Type B pancreatic cell (in vitro differentiated cells): ENCODE data around the gene RARA. TPM values are rescaled to one million over a fixed set of nuclear protein-coding genes. Genes with fewer than 3 reads are reported as not detected.

ENCODE experiments used
- DNase-seq: peaks from one replicate; pipeline ENCODE4 v3.0.0; 2021; ENCODE audit warnings: mixed read lengths; ENCODE audit not compliant: unreplicated experiment; ENCODE audit errors: extremely low spot score
- H3K27ac Mint-ChIP-seq: 2 replicates; pipeline ENCODE4 v1.8.0; 2021; ENCODE audit warnings: mild to moderate bottlenecking, mixed read lengths
- H3K27me3 Mint-ChIP-seq: 2 replicates; pipeline ENCODE4 v1.8.0; 2021; ENCODE audit warnings: mixed read lengths
- H3K36me3 Mint-ChIP-seq: 2 replicates; pipeline ENCODE4 v1.8.0; 2021; ENCODE audit warnings: mixed read lengths
- H3K4me1 Mint-ChIP-seq: one replicate; pipeline ENCODE4 v1.8.0; 2021; ENCODE audit warnings: mixed read lengths; ENCODE audit not compliant: unreplicated experiment
- H3K4me3 Mint-ChIP-seq: 2 replicates; pipeline ENCODE4 v1.8.0; 2021; ENCODE audit warnings: mild to moderate bottlenecking, mixed read lengths
- H3K9me3 Mint-ChIP-seq: 2 replicates; pipeline ENCODE4 v1.8.0; 2021; ENCODE audit warnings: mixed read lengths
- CTCF ChIP-seq: fragments of 200-600 bp; sonication (generic); conservative IDR thresholded peaks from 2 replicates; pipeline ENCODE4 v1.5.0; 2021; ENCODE audit warnings: antibody characterized with exemption, mild to moderate bottlenecking
- total RNA-seq: library from RNA; stranded (reverse); gene quantifications from 2 replicates; pipeline ENCODE4 v1.2.1, GENCODE V29; 2021; ENCODE audit warnings: low replicate concordance

Gene RARA
- total RNA-seq, 1 donor from 2014 or later: 34.3 TPM

- no peak for DNase-seq
- H3K4me3 Mint-ChIP-seq: peak overlapping the region; percentile 87
- no peaks in the 10 kb centered on the region for H3K27me3 Mint-ChIP-seq
- peaks cover 68% of the 10 kb centered on the region for H3K4me1 Mint-ChIP-seq
- peak overlapping the region; percentile 88 for H3K27ac Mint-ChIP-seq
- TF ChIP-seq CTCF: no peak
- peaks cover 19% of the 10 kb centered on the region for H3K36me3 Mint-ChIP-seq
- no peaks in the 10 kb centered on the region for H3K9me3 Mint-ChIP-seq
Observed at GRCh38 chr17:40349477-40349894, 40.5 kb downstream of the RARA start.

- no peak for TF ChIP-seq CTCF
- peaks cover 67% of the 10 kb centered on the region for H3K4me1 Mint-ChIP-seq
Observed at GRCh38 chr17:40349895-40350688, 41.1 kb downstream of the RARA start.

GRCh38 chr17:40350689-40351358, 41.8 kb downstream of the RARA start:
- peaks cover 71% of the 10 kb centered on the region for H3K4me1 Mint-ChIP-seq
- H3K27ac Mint-ChIP-seq: peak overlapping the region; percentile 88
- H3K27me3 Mint-ChIP-seq: no peaks in the 10 kb centered on the region

More at GRCh38 chr17:40349895-40350688, 41.1 kb downstream of the RARA start:
- Mint-ChIP-seq H3K27ac (peak overlapping the region; percentile 88), H3K4me3 (peak overlapping the region; percentile 87), H3K36me3 (peaks cover 19% of the 10 kb centered on the region), H3K27me3 (no peaks in the 10 kb centered on the region), H3K9me3 (no peaks in the 10 kb centered on the region)
- DNase-seq: no peak

GRCh38 chr17:40351359-40352236, 42.6 kb downstream of the RARA start:
- DNase-seq: no peak
- no peak for TF ChIP-seq CTCF
- Mint-ChIP-seq H3K9me3 (no peaks in the 10 kb centered on the region), H3K4me3 (peak overlapping the region; percentile 67), H3K4me1 (peaks cover 66% of the 10 kb centered on the region), H3K27ac (peak overlapping the region; percentile 88), H3K36me3 (peaks cover 19% of the 10 kb centered on the region), H3K27me3 (no peaks in the 10 kb centered on the region)

More at GRCh38 chr17:40350689-40351358, 41.8 kb downstream of the RARA start:
- no peaks in the 10 kb centered on the region for H3K9me3 Mint-ChIP-seq
- no peak for TF ChIP-seq CTCF
- no peak for DNase-seq
- H3K4me3 Mint-ChIP-seq: peak overlapping the region; percentile 87
- peaks cover 19% of the 10 kb centered on the region for H3K36me3 Mint-ChIP-seq

GRCh38 chr17:40352237-40352778, 43.3 kb downstream of the RARA start:
- H3K27ac Mint-ChIP-seq: peak overlapping the region; percentile 0
- no peaks in the 10 kb centered on the region for H3K9me3 Mint-ChIP-seq
- TF ChIP-seq CTCF: no peak
- peak overlapping the region; percentile 64 for H3K4me3 Mint-ChIP-seq
- H3K4me1 Mint-ChIP-seq: peaks cover 59% of the 10 kb centered on the region
- DNase-seq: no peak
- no peaks in the 10 kb centered on the region for H3K27me3 Mint-ChIP-seq
- peaks cover 19% of the 10 kb centered on the region for H3K36me3 Mint-ChIP-seq
